Muscle of arm (tissue), 12 donors: ENCODE data around the gene KRTAP9-7. TPM values are rescaled to one million over a fixed set of nuclear protein-coding genes. Genes with fewer than 3 reads are reported as not detected.
"Not testable (repeated sequence)": the region's sequence is repeated elsewhere in the genome, so short reads cannot be mapped to it uniquely, and the experiment has no call there.

Source experiments
- DNase-seq: peaks from one replicate; pipeline ENCODE4 v3.0.0-alpha.2; 2013
- polyA plus RNA-seq, 12 donors: library from polyadenylated mRNA; unstranded; fragments of 120-200 nt; gene quantifications; one replicate each; pipeline ENCODE4 v1.2.1, GENCODE V29; 2013; ENCODE audit not compliant: insufficient read length in 12 of 12

Gene KRTAP9-7
- polyA plus RNA-seq, 12 donors = not detected

DNA sequence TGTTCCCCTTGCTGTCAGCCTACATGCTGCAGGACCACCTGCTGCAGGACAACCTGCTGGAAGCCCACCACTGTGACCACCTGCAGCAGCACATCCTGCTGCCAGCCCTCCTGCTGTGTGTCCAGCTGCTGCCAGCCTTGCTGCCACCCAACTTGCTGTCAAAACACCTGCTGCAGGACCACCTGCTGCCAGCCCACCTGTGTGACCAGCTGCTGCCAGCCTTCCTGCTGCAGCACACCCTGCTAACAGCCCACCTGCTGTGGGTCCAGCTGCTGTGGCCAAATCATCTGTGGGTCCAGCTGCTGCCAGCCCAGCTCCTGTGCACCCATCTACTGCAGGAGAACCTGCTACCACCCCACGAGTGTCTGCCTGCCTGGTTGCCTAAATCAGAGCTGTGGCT is 4.2 kb upstream of the KRTAP9-7 start:
- DNase-seq = not testable (repeated sequence)

DNA sequence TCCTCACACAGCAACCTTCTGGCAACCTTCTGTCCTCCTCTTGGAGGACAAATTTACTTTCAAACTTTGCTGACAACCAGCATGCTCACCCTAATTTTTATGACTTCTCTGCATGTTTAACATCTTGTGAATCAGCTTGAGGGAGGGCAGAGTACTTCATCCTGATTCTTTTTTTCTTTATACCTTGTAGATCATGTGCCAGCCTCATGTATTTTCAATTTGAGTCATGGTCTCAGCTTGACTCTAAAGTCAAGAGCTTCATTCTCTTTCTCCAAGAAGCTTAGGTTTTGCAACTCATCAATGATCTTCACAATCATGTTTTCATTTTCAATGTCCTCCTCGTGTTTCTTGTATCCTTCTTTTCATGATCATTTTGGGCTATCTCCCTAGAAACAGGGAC is 3.6 kb upstream of the KRTAP9-7 start:
- DNase-seq = no peak

DNA sequence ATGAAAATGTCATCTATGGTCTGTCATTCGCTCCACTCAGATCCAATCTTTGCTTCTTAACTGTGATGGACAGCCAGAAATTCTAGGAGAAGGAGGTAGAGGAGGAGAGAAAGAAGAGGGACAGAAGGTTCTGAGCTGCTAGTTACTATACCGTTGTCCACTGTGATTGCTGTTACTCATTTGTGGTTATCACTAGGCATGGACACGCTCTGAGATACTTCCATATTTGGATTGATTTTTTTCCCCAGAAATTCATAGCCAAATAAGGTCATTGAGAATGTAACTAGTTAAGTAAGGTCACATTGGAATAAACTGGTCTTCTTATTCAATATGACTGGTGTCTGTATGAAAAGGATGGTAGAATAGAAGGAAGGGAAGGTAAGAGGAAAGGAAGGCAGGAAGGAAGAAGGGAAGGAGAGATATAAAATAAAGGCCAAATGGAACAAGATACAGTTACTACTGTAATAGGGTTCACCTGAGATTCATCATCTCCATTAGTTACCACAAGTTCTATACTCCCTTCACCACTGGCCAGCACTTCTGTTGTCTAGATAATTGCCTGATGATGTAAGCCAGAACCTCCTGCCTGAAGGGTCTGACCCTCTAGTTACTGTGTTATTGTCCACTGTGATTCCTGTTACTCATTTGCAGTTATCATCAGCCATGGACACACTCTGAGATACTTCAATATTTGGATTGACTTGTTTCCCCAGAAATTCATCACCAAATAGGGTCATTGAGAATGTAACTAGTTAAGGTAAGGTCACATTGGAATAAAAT is 2.9 kb downstream of the KRTAP9-7 start:
- no peak for DNase-seq

DNA sequence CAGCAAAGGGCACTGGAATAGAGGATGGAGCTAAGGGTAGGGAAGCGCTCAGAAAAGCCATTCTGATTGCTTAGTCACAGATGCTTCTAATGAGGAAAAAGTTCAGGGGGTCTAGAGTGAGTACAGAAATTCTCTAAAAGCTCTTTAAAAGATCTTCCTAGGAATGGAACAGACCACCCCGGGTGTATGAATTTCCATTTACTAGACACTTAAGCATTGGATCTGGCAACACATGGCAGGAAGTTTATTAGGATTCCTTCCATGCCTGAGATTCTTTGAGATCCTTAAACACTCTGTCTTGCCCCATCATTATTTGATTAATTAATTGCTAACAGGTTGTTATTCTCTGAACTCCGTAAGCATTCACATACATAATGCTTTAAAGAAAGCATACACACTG is 8.5 kb downstream of the KRTAP9-7 start:
- no peak for DNase-seq

DNA sequence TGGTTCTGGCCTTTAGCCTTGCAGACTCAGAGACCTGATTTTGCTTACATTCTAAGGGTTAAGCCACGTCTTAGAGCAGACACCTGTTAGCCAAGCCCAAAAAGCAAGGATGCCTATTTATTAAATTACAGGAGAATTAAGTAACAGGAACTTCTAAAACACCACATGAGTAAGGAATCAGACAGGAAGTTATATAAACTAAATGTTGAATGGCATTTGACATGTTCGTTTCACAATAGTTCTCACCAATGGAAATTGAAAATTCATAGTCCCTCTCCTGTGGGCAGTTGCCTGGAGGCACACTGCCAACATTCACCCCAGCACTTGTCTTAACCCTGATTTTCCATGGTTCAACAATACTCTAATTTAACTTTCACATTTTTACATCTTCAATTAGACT is 9.0 kb downstream of the KRTAP9-7 start:
- no peak for DNase-seq

DNA sequence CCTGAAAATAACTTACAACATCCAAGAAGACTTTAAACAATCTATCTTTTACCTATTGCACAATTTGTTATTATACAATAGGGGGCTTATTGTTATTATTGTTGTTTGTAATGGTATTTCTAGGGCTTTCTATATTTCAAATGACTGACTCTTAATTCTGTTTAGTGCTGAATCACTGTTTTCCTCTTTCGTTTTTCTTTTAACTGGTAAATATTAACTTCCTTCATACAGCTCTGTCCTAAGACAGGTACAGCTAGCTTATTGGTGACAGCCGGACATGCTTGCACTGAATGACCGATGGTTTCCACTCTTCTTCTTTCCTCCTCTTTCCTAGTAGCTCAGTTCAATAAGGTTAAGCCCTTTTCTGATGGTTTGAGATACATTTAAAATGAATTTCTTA is 11.6 kb downstream of the KRTAP9-7 start:
- DNase-seq = no peak

DNA sequence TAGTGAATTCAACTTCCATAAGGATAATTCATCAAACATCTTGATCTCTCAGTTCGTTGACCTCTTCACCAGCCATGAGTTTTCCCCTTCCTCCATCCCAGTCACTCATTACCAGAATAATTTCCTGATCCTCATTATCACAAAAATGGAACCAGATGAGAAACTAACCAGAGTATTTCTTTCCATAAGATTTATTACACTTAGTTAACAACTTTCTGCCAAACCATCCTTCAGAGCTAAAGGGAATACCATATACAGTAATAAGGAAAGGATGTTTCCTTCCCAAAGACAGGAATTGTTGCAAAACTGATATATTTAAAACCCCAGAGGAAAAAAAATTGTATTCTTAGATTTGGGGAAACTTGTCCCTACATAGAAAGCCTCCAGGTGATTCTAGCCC is 18.5 kb downstream of the KRTAP9-7 start:
- no peak for DNase-seq

DNA sequence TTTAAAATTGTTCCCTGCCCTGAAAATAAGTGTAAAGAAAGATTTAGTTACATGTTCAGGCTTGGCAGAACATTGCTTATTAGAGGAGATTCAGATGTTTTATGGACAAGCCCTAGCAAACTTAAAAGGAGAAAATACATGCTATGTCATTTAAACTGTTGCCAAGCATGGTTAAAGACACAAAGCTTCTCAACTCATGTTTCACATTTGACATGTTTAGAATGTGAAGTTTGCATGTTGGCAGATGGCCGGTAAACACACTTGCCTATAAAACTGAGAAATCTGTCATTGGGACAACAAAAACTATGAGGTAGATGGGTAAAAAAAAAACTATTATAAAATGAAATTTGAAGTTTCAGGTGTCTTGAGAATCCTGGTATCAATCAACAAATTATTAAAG is 21.3 kb downstream of the KRTAP9-7 start:
- DNase-seq = no peak

DNA sequence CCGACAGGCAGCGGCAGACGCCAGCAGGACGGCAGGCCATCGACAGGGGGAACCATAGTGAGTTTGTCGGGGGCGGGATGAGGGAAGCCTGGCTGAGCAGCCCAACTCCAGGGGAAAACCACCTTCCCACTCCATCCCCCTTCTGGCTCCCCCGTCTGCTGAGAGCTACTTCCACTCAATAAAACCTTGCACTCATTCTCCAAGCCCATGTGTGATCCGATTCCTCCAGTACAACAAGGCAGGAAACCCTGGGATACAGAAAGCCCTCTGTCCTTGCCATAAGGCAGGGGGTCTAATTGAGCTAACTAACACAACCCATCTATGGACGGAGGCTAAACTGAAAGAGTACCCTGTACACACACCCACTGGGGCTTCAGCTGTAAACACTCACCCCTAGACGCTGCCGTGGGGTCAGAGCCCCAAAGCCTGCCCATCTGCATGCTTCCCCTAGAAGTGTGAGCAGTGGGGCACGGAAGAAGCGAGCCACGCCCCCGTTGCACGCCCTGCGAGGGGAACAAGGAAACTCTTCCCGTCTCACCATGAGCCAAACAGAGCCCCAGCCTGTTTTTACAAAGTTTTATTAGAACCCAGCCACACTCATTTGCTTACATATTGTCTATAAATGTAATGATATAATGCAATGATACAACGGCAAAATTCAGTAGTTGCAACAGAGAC is 23.1 kb downstream of the KRTAP9-7 start:
- DNase-seq = no peak

DNA sequence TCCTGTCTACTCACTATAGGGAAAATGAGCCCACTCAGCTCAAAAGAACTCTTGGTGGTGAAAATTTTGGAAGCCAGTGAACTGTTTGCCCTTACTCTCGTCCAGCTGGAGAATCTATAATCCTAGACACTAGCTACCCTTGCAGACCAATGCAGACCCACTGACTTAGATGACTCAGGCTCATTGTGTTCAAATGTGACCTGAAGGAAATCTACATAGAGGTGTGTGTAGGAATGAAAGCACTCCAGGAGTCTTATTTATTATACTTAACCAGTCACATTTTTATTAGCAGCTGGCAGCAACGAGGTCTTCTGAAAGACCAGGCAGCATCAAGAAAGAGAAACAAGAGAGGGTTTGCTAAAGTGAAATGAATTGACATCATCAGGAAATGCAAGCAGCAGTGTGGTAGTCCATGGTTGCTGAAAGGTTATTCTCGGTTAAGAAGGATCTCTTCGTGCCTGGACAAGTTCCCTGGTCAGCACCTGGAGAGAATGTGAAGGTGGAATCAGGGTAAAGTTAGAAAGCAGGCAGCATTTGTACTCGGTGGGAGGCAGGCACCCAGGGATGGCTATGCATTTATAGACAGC is 25.8 kb downstream of the KRTAP9-7 start:
- no peak for DNase-seq

DNA sequence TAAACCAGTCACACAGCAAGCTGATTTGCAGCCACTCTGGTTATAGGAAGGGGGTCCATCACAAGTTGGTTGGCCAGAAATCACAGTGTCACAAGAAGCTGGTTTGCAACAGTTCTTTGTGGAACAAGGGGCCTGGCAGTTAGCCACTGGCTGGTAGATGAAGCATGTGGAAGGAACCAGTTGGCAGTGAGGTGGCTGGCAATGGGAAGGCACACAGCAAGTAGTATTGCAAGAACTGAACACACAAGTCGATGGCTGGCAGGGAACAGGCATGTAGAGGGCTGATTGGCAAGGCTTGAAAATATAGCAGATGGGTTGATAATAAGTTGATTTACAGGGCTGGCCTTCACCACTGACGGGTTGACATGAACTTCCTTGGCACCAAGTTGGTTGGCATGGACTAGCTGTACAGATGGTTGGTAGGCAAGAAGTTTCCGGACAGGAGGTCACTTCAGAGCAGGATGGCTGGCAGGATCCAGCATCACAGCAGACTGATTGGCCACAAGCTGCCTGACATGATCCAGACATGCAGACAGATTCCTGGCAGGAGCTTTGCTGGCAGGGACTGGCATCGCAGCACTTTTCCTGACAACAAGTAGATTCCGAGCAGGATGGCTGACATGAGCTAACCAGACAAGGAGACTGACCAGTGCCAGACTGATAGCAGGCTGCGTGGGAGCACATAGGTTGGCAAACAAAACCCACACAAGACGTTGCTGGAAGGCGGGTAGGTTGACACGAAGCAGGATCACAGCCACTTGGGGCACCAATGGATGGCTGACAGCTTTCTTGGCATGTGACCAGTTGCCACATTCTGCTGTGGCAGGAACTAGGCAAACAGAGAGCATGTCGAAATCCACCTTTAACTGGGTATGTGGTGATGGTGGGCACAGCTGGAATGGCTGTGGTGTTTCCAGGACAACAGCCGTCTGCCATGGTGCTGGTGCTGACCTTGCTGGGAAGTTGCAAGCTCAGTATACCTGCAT is 26.7 kb downstream of the KRTAP9-7 start, which contains the start of gene KRTAP29-1:
Gene KRTAP29-1, minus strand, starts transcription at position 936 of the 986 bp plus-strand sequence. Its CDS starts 0 bp downstream, at position 936.
- DNase-seq = no peak

DNA sequence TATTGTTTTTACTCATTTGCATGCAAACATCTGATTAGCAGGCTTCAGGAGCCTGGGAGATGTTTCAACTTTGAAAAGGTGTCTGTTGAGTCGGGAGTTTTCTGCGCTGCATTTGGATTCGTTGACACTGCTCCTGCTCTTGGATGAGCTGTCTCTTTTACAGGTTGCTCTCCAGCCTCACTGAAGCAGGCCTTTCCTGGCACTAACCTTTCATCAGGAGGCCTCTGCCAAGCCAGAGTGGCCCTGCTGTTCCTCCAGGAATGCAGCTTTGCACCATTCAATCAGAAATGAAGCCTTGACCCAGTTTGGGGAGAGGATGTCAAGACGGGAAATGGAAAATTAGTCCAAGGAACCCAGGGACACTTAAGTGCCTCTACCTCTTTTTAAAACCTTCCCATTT is 27.5 kb downstream of the KRTAP9-7 start:
- DNase-seq = no peak

DNA sequence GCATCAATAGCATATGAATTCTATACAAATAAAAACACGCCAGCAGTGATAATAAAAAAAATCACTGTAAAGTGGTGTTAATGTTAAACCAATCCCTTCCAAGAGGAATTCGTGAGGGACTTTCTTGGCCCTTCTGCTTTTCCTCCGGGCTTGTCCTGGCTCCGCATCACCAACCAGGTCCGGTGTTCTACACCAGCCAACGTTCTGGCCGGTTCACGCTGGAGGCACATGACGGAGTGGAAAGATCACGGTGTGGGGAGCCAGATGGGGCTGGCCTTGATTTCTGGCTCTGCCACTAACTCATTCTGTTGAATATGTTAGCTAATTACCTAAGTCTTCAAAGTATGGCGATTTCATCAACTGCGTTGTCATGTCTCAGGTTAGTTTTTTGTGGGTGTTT is 28.6 kb downstream of the KRTAP9-7 start:
- DNase-seq = no peak

DNA sequence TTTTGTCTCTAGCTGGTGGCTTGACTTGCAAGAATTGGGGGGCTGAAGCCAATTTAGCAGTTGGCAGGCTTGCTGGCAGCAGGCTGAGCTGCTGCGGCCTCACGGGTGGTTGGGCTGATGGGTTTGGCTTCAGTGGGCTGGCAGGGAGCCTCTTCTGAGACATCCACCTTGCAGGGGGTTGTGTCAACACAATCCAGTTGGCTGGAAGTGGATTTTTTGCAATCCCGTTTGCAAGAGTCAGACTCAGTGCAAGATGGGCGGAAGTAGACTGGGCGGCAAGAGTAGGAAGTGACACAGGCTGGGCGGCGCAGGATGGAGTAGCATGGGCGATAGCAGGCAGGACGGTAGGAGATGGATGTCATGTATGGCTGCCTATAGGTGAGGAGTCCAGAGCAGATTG is 32.1 kb downstream of the KRTAP9-7 start:
- no peak for DNase-seq

DNA sequence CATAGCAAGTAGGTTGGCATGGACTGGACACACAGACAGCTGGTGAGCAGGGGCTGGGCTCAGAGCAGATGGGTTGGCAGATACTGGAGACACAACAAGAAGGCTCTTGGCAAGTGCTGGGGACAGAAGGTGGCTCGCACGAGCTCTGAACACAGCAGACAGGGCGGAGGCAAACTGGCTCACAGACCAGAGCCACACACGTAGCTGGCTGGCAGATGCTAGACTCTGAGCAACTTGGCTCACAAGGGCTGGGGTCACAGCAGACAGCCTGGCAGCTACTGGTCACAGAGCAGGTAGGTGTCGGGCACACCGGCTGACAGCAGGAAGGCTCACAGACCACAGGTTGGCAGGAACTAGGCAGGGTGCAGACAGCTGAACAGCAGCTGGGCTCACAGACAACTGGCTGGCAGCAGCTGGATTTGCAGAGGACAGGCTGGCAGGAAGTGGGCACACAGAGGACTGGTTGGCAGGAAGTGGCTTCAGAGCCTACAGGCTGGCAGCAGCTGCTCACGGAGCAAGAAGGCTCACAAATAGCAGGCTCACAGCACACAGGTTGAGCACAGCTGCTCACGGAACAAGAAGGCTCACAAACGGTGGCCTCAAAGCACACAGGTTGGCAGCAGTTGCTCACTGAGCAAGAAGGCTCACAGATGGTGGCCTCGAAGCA is 32.9 kb downstream of the KRTAP9-7 start:
- peak; percentile 35 for DNase-seq

DNA sequence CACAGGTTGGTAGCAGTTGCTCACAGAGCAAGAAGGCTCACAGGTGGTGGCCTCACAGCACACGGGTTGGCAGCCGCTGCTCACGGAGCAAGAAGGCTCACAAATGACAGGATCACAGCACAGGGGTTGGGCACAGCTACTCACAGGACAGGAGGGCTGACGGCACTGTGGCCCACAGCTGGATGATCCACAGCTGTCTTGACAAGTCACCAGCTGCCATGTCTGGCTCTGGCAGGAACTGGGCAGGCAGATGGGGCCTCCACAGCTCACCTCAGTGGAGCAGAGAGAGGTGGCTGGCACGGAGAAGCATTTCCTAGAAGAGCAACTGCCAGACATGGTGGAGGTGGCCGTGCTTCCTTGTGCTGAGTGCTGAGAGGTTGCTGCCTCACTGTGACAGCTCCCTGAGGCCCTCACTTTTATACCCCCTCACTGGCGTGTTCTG is 33.4 kb downstream of the KRTAP9-7 start, which contains the start of gene KRTAP16-1:
Gene KRTAP16-1, minus strand, starts transcription at position 392 of the 442 bp plus-strand sequence. Its CDS starts 56 bp downstream, at position 336.
- DNase-seq = no peak

DNA sequence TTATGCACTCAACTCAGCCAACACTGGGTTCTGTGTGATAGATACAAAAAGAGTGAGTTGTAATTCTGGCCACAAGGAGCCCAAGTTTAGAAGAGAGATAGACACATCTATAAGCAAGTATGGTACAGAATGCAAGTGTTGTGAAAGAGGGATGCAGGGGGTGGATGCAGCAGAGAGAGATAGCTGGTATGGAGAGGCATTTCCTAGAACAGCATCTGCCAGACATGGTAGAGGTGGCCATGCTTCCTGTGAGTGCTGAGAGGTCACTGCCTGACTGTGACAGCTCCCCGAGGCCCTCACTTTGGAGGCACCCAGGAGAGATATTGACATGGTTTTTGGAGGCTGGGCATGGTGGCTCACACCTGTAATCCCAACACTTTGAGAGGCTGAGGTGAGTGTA is 35.6 kb downstream of the KRTAP9-7 start:
- no peak for DNase-seq

DNA sequence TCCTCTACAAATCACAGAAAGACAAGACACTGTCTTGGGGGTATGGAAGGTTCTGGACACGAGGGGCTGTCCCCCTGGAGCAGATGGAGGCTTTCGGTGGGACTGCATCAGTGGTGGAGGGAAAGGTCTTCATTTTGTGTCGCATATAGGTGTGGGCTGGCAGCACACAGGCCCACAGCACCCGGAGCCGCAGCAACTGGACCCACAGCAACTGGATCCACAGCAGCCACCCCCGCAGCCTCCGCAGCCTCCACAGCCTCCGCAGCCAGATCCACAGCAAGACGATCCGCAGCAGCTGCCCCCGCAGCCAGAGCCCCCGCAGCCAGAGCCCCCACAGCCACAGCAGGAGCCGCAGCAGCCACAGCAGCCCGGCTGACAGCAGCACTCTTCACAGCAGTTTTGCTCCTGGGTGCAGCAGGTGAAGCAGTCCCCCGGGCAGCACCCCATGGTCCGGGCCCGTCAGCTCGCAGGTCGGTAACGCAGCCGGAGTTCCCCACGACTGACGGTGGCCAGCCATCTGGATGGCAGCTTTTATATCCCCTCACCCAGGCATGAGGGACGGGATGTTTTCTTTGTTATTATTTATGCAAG is 39.8 kb downstream of the KRTAP9-7 start, which contains the start of gene KRTAP17-1:
Gene KRTAP17-1, minus strand, starts transcription at position 507 of the 591 bp plus-strand sequence. Its CDS starts 60 bp downstream, at position 447.
- DNase-seq = no peak

DNA sequence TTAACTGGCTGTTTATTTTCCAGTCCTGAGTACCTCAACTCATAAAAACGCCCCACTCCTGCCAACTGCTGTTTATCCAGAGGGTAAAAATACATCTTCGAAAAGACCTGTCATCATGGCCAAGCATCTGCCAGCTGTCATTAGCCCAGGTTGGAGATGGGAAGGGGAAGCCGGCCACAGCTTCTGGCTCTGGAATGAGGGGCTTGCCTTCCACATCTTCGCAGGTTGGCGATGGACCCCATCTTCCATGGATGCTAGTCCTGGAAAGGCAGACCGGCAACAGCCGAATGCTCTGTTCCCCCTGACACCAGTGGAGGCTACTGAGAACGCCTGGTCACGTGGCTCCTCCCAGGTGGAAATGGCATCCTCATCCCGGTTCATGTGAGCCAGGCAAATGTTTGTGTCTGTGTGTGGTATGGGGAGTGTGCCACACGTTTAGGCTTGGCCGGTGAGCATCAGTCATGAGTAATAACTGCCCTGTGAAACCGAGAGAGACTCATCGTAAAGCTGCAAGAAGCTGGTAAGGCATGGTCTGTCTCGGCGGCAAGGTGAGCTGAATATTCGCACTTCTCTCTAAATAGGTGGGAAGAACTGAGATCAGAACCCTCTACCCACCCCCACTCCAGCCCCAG is 40.4 kb downstream of the KRTAP9-7 start:
- no peak for DNase-seq

DNA sequence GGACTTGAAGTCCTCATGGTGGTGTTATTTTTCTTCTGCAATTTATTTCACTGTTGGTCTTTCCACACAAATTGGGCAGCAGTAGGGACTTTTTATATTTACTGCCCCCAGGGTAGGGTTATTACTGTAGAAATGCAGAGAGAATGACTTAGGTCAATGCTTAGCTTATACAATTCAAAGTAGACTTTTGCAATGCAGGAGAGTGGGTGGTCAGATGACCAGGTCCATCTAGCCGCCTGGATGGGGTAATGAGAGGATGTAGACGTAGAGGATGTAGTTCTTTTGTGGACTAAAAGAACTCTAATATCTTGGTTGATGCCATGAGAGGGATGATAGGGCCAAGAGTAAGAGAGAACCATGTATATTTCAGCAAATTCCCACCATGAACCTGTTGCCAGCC is 42.7 kb downstream of the KRTAP9-7 start:
- no peak for DNase-seq
